GM18502 (cell line): ENCODE measurements around the gene MS4A4E.
"Not testable (repeated sequence)": the region's sequence is repeated elsewhere in the genome, so short reads cannot be mapped to it uniquely, and the experiment has no call there.

Experiments
- ATAC-seq: cut with Tn5 transposase; IDR thresholded peaks from one replicate; pipeline ENCODE4 v1.9.1; 2021; ENCODE audit warnings: mild to moderate bottlenecking; ENCODE audit not compliant: unreplicated experiment, poor library complexity

Gene MS4A4E

DNA sequence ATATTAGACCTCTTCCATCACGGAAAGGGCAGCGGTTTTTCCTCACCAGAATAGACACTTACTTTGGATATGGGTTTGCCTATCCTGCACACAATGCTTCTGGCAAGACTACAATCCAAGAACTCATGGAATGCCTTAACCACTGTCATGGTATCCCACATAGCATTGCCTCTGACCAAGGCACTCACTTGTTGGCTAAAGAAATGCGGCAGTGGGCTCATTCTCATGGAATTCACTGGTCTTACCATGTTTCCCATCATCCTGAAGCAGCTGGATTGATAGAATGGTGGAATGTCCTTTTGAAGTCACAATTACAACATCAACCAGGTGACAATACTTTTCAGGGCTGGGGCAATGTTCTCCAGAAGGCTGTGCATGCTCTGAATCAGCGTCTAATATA lies 20.8 kb downstream of the MS4A4E start:
- no peak for ATAC-seq

- no peak for ATAC-seq
Measured at GRCh38 chr11:60221692-60222091, 21.2 kb downstream of the MS4A4E start.

DNA sequence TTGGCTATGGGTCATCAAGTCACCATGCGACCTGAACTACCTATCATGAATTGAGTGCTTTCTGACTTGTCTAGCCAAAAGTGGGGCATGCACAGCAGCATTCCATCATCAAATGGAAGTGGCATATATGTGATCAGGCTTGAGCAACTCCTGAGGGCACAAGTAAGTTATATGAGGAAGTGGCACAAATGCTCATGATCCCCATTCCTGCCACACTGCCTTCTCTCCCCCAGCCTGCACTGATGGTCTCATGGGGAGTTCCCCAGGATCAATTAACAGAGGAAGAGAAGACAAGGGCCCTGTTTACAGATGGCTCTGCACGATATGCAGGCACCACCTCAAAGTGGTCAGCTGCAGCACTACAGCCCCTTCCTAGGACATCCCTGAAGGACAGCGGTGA lies 21.8 kb downstream of the MS4A4E start:
- ATAC-seq = no peak

- no peak for ATAC-seq
Measured at GRCh38 chr11:60214386-60214785, 28.6 kb downstream of the MS4A4E start.

DNA sequence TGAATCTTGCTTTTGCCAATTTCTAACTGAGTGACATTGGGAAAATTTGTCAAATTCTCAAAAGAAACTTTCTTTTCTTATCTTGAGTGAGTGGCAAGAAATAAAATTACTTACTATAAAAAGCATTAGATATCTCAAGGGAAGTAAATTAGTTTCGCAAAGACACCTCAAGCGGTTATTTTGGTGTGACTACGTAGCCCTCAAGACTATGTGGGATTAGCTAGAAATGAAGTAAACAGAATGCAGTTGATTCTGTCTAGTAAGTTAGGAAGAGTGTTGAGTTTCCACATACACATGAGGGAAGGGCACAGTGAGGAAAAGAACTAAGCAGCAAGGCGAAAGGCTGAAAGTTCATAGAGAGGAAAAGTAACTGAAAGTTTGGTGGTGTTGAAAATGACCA lies 31.7 kb downstream of the MS4A4E start:
- ATAC-seq = no peak

DNA sequence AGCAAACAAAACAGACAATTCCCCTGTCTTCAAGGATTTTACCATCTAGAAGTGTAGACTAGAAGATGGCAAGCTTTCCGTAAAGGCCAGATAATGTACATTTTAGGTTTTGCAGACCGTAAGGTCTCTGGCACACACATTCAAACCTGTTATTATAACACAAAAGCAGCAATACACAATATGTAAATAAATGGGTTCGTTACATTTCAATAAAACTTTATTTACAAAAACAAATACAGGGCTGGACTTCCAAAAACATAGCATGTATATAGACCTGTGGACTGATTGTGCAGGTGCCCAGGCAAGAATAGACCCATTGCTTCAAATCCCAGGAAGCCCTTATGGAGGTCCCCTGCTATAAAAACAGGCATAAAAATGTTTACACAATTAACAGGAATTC lies 33.0 kb downstream of the MS4A4E start:
- ATAC-seq = no peak

- no peak for ATAC-seq
Measured at GRCh38 chr11:60208951-60209350, 34.0 kb downstream of the MS4A4E start.

DNA sequence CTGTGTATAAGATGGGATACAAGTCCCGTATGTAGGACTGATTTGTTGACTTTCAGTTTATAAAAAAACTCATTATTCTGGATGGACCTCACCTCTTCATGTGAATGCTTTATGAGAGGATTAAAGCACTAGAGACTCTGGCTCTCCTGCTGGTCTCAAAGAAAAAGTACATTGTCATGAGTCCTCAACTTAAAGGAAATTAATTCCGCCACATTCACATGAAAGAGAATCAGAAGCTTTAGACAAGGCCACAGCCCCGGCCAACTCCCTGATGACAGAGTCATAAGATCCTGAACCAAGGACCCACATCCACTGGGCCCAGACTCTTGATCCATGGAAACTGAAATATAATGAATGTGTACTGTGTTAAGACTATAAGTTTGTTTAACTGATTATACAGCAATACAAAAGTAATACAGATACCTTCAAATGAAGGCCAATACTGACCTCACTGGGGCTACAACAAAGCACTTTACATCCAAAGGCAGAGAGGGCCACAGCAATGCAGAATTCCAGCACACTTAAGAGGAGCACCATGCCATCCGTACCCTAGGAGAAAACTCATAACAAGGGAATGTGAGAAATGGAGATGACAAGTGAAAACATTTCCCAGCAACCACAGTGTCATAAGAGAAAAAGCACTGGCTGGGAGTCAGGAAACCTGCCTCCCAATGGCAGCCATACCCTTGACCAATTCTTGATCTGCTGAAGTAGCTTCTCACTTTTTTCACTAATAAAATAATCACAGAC lies 34.6 kb downstream of the MS4A4E start:
- no peak for ATAC-seq

- ATAC-seq = no peak
Measured at GRCh38 chr11:60206616-60207015, 36.3 kb downstream of the MS4A4E start.

DNA sequence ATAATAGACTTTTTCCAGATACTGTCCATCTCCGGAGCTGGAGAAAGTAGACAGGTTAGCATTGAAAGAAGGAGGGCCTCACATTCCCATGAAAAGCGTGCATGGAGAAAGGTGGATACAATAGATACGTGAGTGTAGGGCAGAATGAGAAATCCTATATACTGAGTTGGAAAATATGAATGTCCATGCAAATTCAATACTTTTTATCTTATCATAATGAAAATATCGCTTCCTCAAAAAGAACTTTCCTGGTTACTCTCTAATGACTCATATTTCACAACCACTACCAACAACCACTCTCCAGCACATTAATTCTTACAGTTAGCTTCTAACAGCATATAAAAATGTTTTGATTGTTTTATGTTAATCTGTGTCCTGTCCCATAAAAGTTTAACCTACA lies 38.0 kb downstream of the MS4A4E start:
- ATAC-seq = peak; percentile 72

GRCh38 chr11:60201334-60201733 lies 41.6 kb downstream of the MS4A4E start:
- not testable (repeated sequence) for ATAC-seq

- no peak for ATAC-seq
Measured at GRCh38 chr11:60197442-60197841, 45.5 kb downstream of the MS4A4E start.

DNA sequence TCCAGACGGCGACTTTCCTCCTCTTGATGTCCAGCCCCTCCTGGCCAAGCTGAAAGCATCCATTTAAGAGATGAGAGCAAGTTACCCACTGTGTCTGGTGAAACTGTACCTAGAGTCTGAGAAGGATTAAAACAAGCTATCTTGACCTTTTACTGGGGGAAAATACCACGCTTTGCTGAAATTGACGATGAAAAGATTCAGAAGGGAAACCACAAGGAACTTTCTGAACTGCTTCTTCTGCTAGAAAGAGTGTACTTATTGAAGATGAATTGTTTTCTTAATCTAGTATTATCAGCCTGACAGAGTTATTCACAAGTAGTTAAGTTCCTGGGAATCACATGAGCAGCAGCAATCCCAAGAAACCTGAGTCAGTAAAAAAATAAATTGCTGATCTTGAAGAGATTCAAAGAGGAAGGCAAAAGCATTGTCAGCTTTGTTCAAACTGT lies 47.0 kb downstream of the MS4A4E start:
- ATAC-seq = peak; percentile 59

DNA sequence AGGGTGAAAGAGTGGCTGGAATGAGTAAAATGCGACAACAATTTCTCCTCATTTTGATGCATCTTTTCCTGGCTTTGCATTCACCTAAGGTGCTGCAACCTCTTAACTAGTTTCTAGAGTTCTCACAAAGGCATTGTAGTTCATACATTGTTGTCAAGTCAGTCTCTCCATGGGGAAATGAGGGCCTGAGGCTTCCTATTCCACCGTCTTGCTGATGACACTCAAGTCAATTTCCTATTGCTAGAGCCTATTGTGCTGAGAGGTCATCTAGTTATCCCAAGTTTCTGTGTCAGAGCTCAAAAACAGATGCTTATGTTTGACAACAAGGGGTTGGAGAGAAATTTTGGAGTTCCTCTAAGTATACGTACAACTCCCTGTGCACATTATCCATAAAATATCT lies 48.4 kb downstream of the MS4A4E start:
- ATAC-seq = no peak

DNA sequence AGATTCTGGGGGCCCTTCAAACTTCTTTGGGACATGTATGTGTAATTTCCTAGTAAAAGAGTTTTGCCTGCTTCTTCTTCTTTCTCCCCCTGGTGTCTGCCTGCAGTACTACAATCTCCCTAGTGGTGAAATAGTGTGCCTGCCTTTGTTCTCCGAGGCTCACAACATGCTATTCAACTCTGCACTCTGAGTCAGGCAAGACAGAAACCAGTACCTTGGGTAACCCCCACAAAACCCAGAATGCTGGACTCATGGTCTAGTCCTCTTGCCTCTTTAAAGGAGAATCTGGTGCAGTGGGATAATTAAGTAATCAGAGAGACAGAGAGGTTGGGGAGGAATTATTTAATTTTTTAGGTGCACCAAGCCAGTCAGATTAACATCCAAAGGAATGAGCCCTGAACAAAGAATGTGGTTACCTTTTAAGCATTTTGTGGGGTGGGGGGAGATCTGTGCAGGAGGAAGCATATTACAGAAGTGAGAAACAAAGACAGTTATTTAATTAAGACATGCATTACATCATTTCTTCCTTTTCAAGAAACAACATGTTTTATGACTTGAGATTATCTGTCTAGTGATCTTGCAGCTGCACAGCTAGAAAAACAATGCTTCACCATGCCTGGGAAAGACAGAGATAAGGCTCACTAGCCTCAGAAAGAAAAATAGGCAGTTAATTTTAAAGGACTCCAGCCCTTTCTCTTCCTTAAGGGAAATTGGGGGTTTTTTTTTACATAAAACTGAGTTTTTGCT lies 49.1 kb downstream of the MS4A4E start:
- ATAC-seq = peak; percentile 98

DNA sequence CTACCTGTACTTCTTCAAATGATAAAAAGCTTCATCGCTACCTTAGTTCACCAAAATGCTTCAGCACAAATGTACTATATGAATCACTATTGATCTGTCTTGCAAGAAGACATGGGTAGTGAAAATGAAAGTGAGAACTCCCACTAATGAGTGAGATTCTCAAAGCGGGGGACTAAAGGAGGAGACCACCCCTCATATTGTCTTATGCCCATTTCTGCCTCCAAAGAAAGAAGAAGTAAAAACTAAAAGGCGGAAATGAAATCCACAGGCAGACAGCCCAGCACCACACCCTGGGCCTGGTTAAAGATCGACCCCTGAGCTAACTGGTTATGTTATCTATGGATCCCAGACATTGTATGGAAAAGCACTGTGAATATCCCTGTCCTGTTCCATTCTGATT lies 50.4 kb downstream of the MS4A4E start:
- ATAC-seq = not testable (repeated sequence)

DNA sequence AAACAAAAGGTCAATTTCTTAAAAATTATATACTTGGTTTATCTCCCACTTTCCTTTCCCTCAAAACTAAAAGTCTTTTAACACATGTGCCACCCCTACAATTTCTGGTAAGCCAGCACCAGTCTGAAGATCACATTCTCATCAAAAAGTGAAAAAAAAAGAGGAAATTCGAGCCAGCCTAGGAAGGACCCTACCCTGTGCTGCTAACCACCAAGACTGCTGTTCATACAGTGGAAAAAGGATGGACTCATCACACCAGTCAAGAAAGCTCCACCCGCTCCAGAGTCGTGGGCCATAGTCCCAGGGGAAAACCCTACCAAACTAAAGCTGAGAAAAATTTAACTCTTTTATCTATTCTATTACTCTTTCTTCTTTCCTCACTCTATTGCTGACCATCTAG lies 54.5 kb downstream of the MS4A4E start:
- ATAC-seq = not testable (repeated sequence)

DNA sequence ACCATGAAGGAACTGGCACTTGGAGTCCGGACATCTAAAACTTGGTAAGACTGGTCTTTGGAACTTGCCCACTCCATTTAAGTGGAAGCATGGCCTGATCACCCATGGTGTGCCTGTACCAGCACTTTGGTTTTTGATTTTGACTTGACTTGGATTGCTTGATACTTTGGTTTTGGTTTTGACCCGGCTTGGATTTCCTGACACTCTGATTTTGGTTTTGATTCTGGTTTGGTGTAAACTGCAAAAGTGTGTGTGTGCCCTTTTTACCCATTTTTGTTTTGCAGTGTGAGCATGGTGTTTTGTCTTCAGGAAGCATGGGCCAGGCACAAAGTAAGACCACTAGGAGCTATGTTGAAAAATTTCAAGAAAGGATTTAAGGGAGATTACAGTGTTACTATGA lies 56.8 kb downstream of the MS4A4E start:
- ATAC-seq = not testable (repeated sequence)

DNA sequence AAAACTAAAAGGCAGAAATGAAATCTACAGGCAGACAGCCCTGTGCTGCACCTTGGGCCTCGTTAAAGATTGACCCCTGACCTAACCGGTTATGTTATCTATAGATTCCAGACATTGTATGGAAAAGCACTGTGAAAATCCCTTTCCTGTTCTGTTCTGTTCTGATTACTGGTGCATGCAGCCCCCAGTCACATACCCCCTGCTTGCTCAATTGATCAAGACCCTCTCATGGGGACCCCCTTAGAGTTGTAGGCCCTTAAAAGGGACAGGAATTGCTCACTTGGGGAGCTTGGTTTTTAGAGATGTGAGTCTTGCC lies 57.5 kb downstream of the MS4A4E start:
- not testable (repeated sequence) for ATAC-seq

- ATAC-seq = no peak
Measured at GRCh38 chr11:60184824-60185511, 58.0 kb downstream of the MS4A4E start.

DNA sequence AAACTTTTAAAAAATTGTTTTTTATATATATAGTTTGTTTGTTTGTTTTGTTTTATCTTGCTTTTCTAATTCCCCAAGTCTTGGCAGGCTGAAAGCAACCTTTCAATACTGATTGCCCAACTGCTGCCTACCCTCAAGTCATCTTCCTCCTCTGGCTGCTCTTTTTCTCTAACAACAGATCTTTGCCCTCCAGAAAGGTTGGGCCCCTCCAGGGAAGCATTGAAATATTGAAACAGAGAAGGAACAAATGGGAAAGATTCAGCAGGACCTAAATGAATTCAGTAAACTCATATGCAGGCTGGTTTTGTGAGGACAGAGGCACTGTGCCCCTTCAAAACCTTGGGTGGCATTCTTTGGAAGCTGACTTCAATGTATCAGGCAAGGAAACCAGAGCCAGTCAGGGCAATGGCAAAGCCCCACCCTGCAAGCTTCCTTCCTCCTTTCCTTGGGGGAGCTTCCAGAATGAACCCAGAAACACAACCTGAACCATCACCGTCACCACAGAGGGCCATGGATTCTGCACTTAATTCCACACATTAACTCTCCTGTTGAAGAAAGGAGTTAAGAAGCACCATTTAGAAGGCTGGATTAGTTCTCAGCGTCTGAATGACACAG lies 59.2 kb downstream of the MS4A4E start:
- no peak for ATAC-seq
